Neural cell (in vitro differentiated cells): ENCODE data around the gene SH3PXD2B. TPM values are rescaled to one million over a fixed set of nuclear protein-coding genes. Genes with fewer than 3 reads are reported as not detected.

Experiments used
- H2AFZ ChIP-seq: fragments of 200-600, 300-800 bp; sonication (generic), shearing (Covaris generic); 2 replicates; pipeline ENCODE4 v1.6.0; 2014; ENCODE audit warnings: low read depth, mild to moderate bottlenecking, antibody characterized with exemption, low read length, moderate library complexity
- H3F3A ChIP-seq: fragments of 200-600 bp; shearing (Covaris generic); 2 replicates; pipeline ENCODE4 v1.6.1; 2016; ENCODE audit warnings: mild to moderate bottlenecking, moderate library complexity, mixed read lengths, antibody characterized with exemption, low read length; ENCODE audit not compliant: insufficient read depth, poor library complexity, severe bottlenecking
- H3K27ac ChIP-seq: fragments of 200-600, 300-800 bp; sonication (generic), shearing (Covaris generic); 2 replicates; pipeline ENCODE4 v1.5.1; 2014; ENCODE audit warnings: mild to moderate bottlenecking, low read length, moderate library complexity
- H3K27me3 ChIP-seq: fragments of 300-800, 200-600 bp; sonication (generic), shearing (Covaris generic); 2 replicates; pipeline ENCODE4 v1.6.0; 2014; ENCODE audit warnings: mild to moderate bottlenecking, low read depth, low read length, moderate library complexity; ENCODE audit not compliant: insufficient read depth
- H3K36me3 ChIP-seq: fragments of 300-800, 200-600 bp; sonication (generic), shearing (Covaris generic); 2 replicates; pipeline ENCODE4 v1.5.1; 2014; ENCODE audit warnings: mild to moderate bottlenecking, antibody characterized with exemption, low read length, moderate library complexity; ENCODE audit not compliant: insufficient read depth
- H3K4me2 ChIP-seq: fragments of 300-800, 200-600 bp; sonication (generic), shearing (Covaris generic); 2 replicates; pipeline ENCODE4 v1.6.0; 2014; ENCODE audit warnings: mild to moderate bottlenecking, low read length
- H3K4me3 ChIP-seq: fragments of 300-800, 200-600 bp; sonication (generic), shearing (Covaris generic); 2 replicates; pipeline ENCODE4 v1.5.1; 2014; ENCODE audit warnings: mild to moderate bottlenecking, low read length, moderate library complexity
- H3K79me2 ChIP-seq: fragments of 200-600 bp; shearing (Covaris generic); replicated peaks from 2 replicates; pipeline ENCODE4 v1.6.0; 2014; ENCODE audit warnings: mild to moderate bottlenecking, low read length, moderate library complexity; ENCODE audit not compliant: insufficient read depth
- H3K9ac ChIP-seq: fragments of 300-800, 200-600 bp; sonication (generic), shearing (Covaris generic); 2 replicates; pipeline ENCODE4 v1.6.1; 2016; ENCODE audit warnings: mild to moderate bottlenecking, low read length, mixed read lengths
- H3K9me2 ChIP-seq: fragments of 200-600 bp; shearing (Covaris generic); 2 replicates; pipeline ENCODE4 v1.6.1; 2016; ENCODE audit warnings: mild to moderate bottlenecking, low read length, mixed read lengths; ENCODE audit not compliant: insufficient read depth
- H3K9me3 ChIP-seq: fragments of 200-600, 300-800 bp; sonication (generic), shearing (Covaris generic); 2 replicates; pipeline ENCODE4 v1.6.1; 2016; ENCODE audit warnings: mild to moderate bottlenecking, mixed run types, low read length, moderate library complexity, mixed read lengths
- H4K20me1 ChIP-seq: fragments of 200-600 bp; shearing (Covaris generic); 2 replicates; pipeline ENCODE4 v1.6.1; 2016; ENCODE audit warnings: mild to moderate bottlenecking, mixed run types; ENCODE audit not compliant: insufficient read depth
- EP300 ChIP-seq: fragments of 450-650 bp; conservative IDR thresholded peaks from 2 replicates; pipeline ENCODE4 v1.6.1; 2014; ENCODE audit warnings: antibody characterized with exemption, mild to moderate bottlenecking, moderate library complexity; ENCODE audit not compliant: poor library complexity, severe bottlenecking
- EZH2 ChIP-seq: fragments of 200-600, 300-800 bp; shearing (Covaris generic), sonication (generic); IDR thresholded peaks from 2 replicates; pipeline ENCODE4 v1.6.1; 2014; ENCODE audit warnings: antibody characterized with exemption, low read length, borderline replicate concordance, mild to moderate bottlenecking; ENCODE audit not compliant: insufficient read depth, poor library complexity, severe bottlenecking
- MXI1 ChIP-seq: fragments of 450-650 bp; conservative IDR thresholded peaks from 2 replicates; pipeline ENCODE4 v1.6.1; 2014; ENCODE audit warnings: antibody characterized with exemption, mild to moderate bottlenecking; ENCODE audit not compliant: poor library complexity, severe bottlenecking
- POLR2AphosphoS5 ChIP-seq: IDR thresholded peaks from 2 replicates; pipeline ENCODE4 v1.6.1; 2012
- RAD21 ChIP-seq: fragments of 450-650 bp; conservative IDR thresholded peaks from 2 replicates; pipeline ENCODE4 v1.6.1; 2014; ENCODE audit warnings: antibody characterized with exemption, mild to moderate bottlenecking, moderate library complexity
- SMC3 ChIP-seq: fragments of 450-650 bp; conservative IDR thresholded peaks from 2 replicates; pipeline ENCODE4 v1.6.1; 2014; ENCODE audit warnings: antibody characterized with exemption, mild to moderate bottlenecking, moderate library complexity; ENCODE audit not compliant: poor library complexity
- TAF1 ChIP-seq: IDR thresholded peaks from 2 replicates; pipeline ENCODE4 v1.6.1; 2012; ENCODE audit warnings: low read depth
- polyA plus RNA-seq: library from polyadenylated mRNA; depleted of rRNA; stranded (reverse); fragments of >200 nt; gene quantifications from 2 replicates; pipeline ENCODE4 v1.2.3, GENCODE V29; 2014
- TF ChIP-seq, protein P1 (sequence below): IDR thresholded peaks from 2 replicates; pipeline ENCODE4 v1.6.1; 2012; ENCODE audit warnings: borderline replicate concordance
- TF ChIP-seq, protein P2 (sequence below): fragments of 450-650 bp; IDR thresholded peaks from 2 replicates; pipeline ENCODE4 v1.5.1; 2014; ENCODE audit warnings: antibody characterized with exemption, mild to moderate bottlenecking, moderate library complexity; ENCODE audit not compliant: poor library complexity, severe bottlenecking

SH3PXD2B gene
- polyA plus RNA-seq, 1 donor from 2014 or later = 11.7 TPM

DNA sequence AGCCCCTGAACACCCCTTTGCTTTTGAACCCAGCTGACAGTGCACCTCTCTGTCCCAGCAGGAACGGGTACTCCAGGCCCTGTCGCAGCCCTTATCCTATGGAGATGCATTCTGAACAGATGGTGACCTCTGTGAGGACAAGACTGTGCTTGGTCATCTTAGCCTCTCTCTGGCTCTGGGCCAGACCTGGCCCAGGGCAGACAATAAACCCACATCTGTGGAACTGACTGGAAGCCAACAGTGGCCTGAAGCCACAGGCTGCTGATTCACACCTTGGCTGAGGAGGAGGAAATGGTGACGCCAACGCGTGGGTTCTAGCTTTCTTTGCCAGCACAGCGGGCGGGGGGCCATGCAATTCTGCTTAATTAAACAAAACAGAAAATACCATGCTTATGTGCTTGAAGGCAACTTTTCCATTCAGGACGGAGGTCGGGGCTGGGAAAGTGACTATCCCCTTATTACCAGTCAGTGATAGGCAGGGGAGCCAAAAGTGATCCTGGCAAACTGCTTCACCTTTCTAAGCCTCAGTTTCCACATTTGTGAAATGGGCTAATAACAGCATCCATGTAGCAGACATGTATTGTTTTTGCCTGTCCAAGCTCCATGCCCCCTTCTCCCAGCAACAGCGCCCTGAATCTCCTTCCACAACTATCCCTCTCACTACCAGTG is 10.8 kb downstream of the SH3PXD2B start:
- Histone ChIP-seq H3K9me3 (no peaks in the 10 kb centered on the region), H3K79me2 (peaks cover 22% of the 10 kb centered on the region), H3F3A (no peaks in the 10 kb centered on the region), H3K9ac (no peak overlapping the region), H3K36me3 (no peaks in the 10 kb centered on the region), H3K27ac (no peak overlapping the region), H4K20me1 (peaks cover 3% of the 10 kb centered on the region), H3K9me2 (no peaks in the 10 kb centered on the region), H2AFZ (no peak overlapping the region), H3K4me2 (no peak overlapping the region), H3K4me3 (no peak overlapping the region), H3K27me3 (no peaks in the 10 kb centered on the region)
- TF ChIP-seq SMC3 (no peak), EZH2 (no peak), RAD21 (no peak), EP300 (no peak), TAF1 (no peak)

GRCh38 chr5:172442592-172442991 is 11.7 kb downstream of the SH3PXD2B start:
- Histone ChIP-seq H3K4me3 (no peak overlapping the region), H3F3A (no peaks in the 10 kb centered on the region), H3K36me3 (no peaks in the 10 kb centered on the region), H3K9me2 (no peaks in the 10 kb centered on the region), H2AFZ (no peak overlapping the region), H3K79me2 (peaks cover 16% of the 10 kb centered on the region), H3K4me2 (no peak overlapping the region), H3K27ac (no peak overlapping the region), H3K9ac (no peak overlapping the region), H4K20me1 (peaks cover 3% of the 10 kb centered on the region), H3K9me3 (no peaks in the 10 kb centered on the region), H3K27me3 (no peaks in the 10 kb centered on the region)
- TF ChIP-seq SMC3 = no peak
- no peak for TF ChIP-seq EZH2
- TF ChIP-seq RAD21 = no peak
- TF ChIP-seq EP300 = no peak
- TF ChIP-seq, protein P1, sequence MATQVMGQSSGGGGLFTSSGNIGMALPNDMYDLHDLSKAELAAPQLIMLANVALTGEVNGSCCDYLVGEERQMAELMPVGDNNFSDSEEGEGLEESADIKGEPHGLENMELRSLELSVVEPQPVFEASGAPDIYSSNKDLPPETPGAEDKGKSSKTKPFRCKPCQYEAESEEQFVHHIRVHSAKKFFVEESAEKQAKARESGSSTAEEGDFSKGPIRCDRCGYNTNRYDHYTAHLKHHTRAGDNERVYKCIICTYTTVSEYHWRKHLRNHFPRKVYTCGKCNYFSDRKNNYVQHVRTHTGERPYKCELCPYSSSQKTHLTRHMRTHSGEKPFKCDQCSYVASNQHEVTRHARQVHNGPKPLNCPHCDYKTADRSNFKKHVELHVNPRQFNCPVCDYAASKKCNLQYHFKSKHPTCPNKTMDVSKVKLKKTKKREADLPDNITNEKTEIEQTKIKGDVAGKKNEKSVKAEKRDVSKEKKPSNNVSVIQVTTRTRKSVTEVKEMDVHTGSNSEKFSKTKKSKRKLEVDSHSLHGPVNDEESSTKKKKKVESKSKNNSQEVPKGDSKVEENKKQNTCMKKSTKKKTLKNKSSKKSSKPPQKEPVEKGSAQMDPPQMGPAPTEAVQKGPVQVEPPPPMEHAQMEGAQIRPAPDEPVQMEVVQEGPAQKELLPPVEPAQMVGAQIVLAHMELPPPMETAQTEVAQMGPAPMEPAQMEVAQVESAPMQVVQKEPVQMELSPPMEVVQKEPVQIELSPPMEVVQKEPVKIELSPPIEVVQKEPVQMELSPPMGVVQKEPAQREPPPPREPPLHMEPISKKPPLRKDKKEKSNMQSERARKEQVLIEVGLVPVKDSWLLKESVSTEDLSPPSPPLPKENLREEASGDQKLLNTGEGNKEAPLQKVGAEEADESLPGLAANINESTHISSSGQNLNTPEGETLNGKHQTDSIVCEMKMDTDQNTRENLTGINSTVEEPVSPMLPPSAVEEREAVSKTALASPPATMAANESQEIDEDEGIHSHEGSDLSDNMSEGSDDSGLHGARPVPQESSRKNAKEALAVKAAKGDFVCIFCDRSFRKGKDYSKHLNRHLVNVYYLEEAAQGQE = no peak
- TF ChIP-seq, protein P2, sequence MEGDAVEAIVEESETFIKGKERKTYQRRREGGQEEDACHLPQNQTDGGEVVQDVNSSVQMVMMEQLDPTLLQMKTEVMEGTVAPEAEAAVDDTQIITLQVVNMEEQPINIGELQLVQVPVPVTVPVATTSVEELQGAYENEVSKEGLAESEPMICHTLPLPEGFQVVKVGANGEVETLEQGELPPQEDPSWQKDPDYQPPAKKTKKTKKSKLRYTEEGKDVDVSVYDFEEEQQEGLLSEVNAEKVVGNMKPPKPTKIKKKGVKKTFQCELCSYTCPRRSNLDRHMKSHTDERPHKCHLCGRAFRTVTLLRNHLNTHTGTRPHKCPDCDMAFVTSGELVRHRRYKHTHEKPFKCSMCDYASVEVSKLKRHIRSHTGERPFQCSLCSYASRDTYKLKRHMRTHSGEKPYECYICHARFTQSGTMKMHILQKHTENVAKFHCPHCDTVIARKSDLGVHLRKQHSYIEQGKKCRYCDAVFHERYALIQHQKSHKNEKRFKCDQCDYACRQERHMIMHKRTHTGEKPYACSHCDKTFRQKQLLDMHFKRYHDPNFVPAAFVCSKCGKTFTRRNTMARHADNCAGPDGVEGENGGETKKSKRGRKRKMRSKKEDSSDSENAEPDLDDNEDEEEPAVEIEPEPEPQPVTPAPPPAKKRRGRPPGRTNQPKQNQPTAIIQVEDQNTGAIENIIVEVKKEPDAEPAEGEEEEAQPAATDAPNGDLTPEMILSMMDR = no peak
- no peak for TF ChIP-seq POLR2AphosphoS5
- no peak for TF ChIP-seq MXI1
- no peak for TF ChIP-seq TAF1
